ENCODE results near the gene HBM.

DNA sequence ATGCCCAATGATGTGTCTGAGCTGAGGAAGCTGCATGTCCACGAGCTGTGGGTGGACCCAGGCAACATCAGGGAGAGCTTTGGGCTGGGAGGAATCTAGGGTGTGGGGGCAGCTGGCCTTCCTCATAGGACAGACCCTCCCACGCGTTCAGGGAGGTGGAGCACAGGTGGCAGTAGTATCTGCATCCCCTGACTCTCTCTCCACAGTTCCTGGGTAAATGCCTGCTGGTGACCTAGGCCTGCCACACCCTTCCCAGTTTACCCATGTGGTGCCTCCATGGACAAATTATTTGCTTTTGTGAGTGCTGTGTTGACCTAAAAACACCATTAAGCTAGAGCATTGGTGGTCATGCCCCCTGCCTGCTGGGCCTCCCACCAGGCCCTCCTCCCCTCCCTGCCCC is 3.2 kb downstream of the HBM start:
- TF ChIP-seq, protein P1, sequence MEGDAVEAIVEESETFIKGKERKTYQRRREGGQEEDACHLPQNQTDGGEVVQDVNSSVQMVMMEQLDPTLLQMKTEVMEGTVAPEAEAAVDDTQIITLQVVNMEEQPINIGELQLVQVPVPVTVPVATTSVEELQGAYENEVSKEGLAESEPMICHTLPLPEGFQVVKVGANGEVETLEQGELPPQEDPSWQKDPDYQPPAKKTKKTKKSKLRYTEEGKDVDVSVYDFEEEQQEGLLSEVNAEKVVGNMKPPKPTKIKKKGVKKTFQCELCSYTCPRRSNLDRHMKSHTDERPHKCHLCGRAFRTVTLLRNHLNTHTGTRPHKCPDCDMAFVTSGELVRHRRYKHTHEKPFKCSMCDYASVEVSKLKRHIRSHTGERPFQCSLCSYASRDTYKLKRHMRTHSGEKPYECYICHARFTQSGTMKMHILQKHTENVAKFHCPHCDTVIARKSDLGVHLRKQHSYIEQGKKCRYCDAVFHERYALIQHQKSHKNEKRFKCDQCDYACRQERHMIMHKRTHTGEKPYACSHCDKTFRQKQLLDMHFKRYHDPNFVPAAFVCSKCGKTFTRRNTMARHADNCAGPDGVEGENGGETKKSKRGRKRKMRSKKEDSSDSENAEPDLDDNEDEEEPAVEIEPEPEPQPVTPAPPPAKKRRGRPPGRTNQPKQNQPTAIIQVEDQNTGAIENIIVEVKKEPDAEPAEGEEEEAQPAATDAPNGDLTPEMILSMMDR (IDR thresholded peaks at IDR 0.05; ENCODE audit: low read depth, low read length): no peak
- no peak for TF ChIP-seq EZH2phosphoT487 (IDR thresholded peaks at IDR 0.05; ENCODE audit: low read depth)

Measured in OCI-LY3 (cell line).